GM12878 (cell line): ENCODE measurements around the gene NES. TPM values are rescaled to one million over a fixed set of nuclear protein-coding genes. Genes with fewer than 3 reads are reported as not detected.

ENCODE experiments used
- ATAC-seq: fragments of 200-7000 bp; cut with Tn5 transposase; 3 replicates; pipeline ENCODE4 v1.9.1; 2020; ENCODE audit warnings: mild to moderate bottlenecking, moderate library complexity
- BruUV-seq: library from RNA; stranded (reverse); fragments of 400-500 nt; replicated peaks from 2 replicates; lab custom pipeline; 2021; lab: Mats Ljungman, UMichigan
- CTCF ChIA-PET: fragments of 300-600 bp; sonication (Branson Sonifier 250); formaldehyde crosslinking; extraction: SDS; loops from one replicate; lab custom pipeline; 2021; ENCODE audit warnings: inconsistent platforms; lab: Yijun Ruan, JAX
- POLR2A ChIA-PET: fragments of 350-600 bp; formaldehyde crosslinking; extraction: SDS; loops from one replicate; lab custom pipeline; 2021; ENCODE audit warnings: inconsistent platforms; lab: Charles Lee
- RAD21 ChIA-PET: fragments of 300-600 bp; sonication (Branson Sonifier 250); formaldehyde crosslinking; loops from one replicate; lab custom pipeline; 2023; ENCODE audit warnings: antibody characterized with exemption; ENCODE audit not compliant: unreplicated experiment; lab: Charles Lee
- SMC1A ChIA-PET: fragments of 300-600 bp; sonication (Branson Sonifier 250); formaldehyde crosslinking; loops from one replicate; lab custom pipeline; 2023; ENCODE audit not compliant: unreplicated experiment, uncharacterized antibody; lab: Charles Lee
- DNase-seq: peaks from one replicate; pipeline ENCODE4 v3.0.0-alpha.2; 2011; ENCODE audit warnings: low read depth, low spot score
- FAIRE-seq: peaks from 3 replicates; lab custom pipeline; 2011; peaks lifted over from hg19 to GRCh38; lab: Jason Lieb, UNC
- H2AFZ ChIP-seq: 2 replicates; pipeline ENCODE4 v1.6.0; 2011; ENCODE audit warnings: low read depth, low read length, control low read depth; ENCODE audit not compliant: control insufficient read depth
- H3K27ac ChIP-seq: 2 replicates; pipeline ENCODE4 v1.5.1; 2011; ENCODE audit warnings: control low read depth; ENCODE audit not compliant: control insufficient read depth, insufficient read depth
- H3K27me3 ChIP-seq, 2 experiments: replicated peaks in 1 of 2; 2 replicates each; pipeline versions ENCODE4 v1.6.0 to v1.6.1; 2011; ENCODE audit warnings: low read length in 1 of 2; ENCODE audit not compliant: control insufficient read depth in 2 of 2, insufficient read depth in 2 of 2
- H3K36me3 ChIP-seq, 2 experiments: 2 replicates each; pipeline ENCODE4 v1.5.1; 2011; ENCODE audit warnings: low read length in 1 of 2; ENCODE audit not compliant: control insufficient read depth in 2 of 2, insufficient read depth in 2 of 2
- H3K4me1 ChIP-seq: 2 replicates; pipeline ENCODE4 v1.6.1; 2011; ENCODE audit warnings: mild to moderate bottlenecking, low read length, moderate library complexity, mixed read lengths; ENCODE audit not compliant: control insufficient read depth, insufficient read depth
- H3K4me2 ChIP-seq: 2 replicates; pipeline ENCODE4 v1.6.0; 2011; ENCODE audit warnings: control low read depth; ENCODE audit not compliant: control insufficient read depth, insufficient read depth
- H3K4me3 ChIP-seq: fragments of 200-600 bp; sonication (generic); 2 replicates; pipeline ENCODE4 v1.5.1; 2016
- H3K79me2 ChIP-seq: 2 replicates; pipeline ENCODE4 v1.6.0; 2011; ENCODE audit warnings: low read length; ENCODE audit not compliant: control insufficient read depth, insufficient read depth
- H3K9ac ChIP-seq: 2 replicates; pipeline ENCODE4 v1.8.0; 2011; ENCODE audit warnings: low read length, control low read depth, mixed read lengths; ENCODE audit not compliant: control insufficient read depth, insufficient read depth
- H3K9me3 ChIP-seq: replicated peaks from 3 replicates; pipeline ENCODE4 v1.5.1; 2011; ENCODE audit warnings: mild to moderate bottlenecking, low read length; ENCODE audit not compliant: control insufficient read depth, insufficient read depth
- H4K20me1 ChIP-seq: 2 replicates; pipeline ENCODE4 v1.6.0; 2011; ENCODE audit not compliant: control insufficient read depth, insufficient read depth
- ATF7 ChIP-seq: fragments of 450-650 bp; IDR thresholded peaks from 2 replicates; pipeline ENCODE4 v1.6.1; 2016; ENCODE audit warnings: low read depth, mild to moderate bottlenecking
- BMI1 ChIP-seq: fragments of 450-650 bp; IDR thresholded peaks from 2 replicates; pipeline ENCODE4 v1.6.1; 2016; ENCODE audit warnings: mild to moderate bottlenecking, moderate library complexity, borderline replicate concordance
- EP300 ChIP-seq, 2 experiments: fragments of 150-350 bp in 1 of 2; IDR thresholded peaks; 2 replicates each; pipeline ENCODE4 v1.6.1; 2011 to 2012; ENCODE audit warnings: low read depth in 2 of 2, low read length in 2 of 2, borderline replicate concordance in 1 of 2, improper control_type of control experiment in 1 of 2, inconsistent platforms in 1 of 2; ENCODE audit not compliant: control insufficient read depth in 1 of 2
- HCFC1 ChIP-seq: fragments of 150-350 bp; IDR thresholded peaks from 2 replicates; pipeline ENCODE4 v1.6.1; 2014; ENCODE audit warnings: low read length
- IRF4 ChIP-seq: IDR thresholded peaks from 2 replicates; pipeline ENCODE4 v1.6.1; 2011; ENCODE audit warnings: low read depth, low read length
- MLLT1 ChIP-seq: fragments of 450-650 bp; IDR thresholded peaks from 2 replicates; pipeline ENCODE4 v1.6.1; 2016; ENCODE audit warnings: mild to moderate bottlenecking
- NFXL1 ChIP-seq: fragments of 450-650 bp; IDR thresholded peaks from 2 replicates; pipeline ENCODE4 v1.6.1; 2017; ENCODE audit warnings: antibody characterized with exemption, mild to moderate bottlenecking, borderline replicate concordance
- NFYA ChIP-seq: IDR thresholded peaks from 2 replicates; pipeline ENCODE4 v1.6.1; 2011; ENCODE audit warnings: low read depth, mild to moderate bottlenecking, low read length, improper control_type of control experiment, borderline replicate concordance
- NR2C1 ChIP-seq: fragments of 450-650 bp; IDR thresholded peaks from 2 replicates; pipeline ENCODE4 v1.6.1; 2017; ENCODE audit warnings: antibody characterized with exemption, mild to moderate bottlenecking, moderate library complexity
- RFX5 ChIP-seq: IDR thresholded peaks from 2 replicates; pipeline ENCODE4 v1.6.1; 2011; ENCODE audit warnings: low read depth, low read length, improper control_type of control experiment
- SMAD1 ChIP-seq: fragments of 450-650 bp; IDR thresholded peaks from 2 replicates; pipeline ENCODE4 v1.6.1; 2018; ENCODE audit warnings: mild to moderate bottlenecking, low read depth; ENCODE audit not compliant: partially characterized antibody
- SUPT20H ChIP-seq: IDR thresholded peaks from 2 replicates; pipeline ENCODE4 v1.6.1; 2011; ENCODE audit warnings: low read depth, mild to moderate bottlenecking, low read length, moderate library complexity, borderline replicate concordance; ENCODE audit not compliant: control insufficient read depth
- TARDBP ChIP-seq: IDR thresholded peaks from 2 replicates; pipeline ENCODE4 v1.6.1; 2016; ENCODE audit warnings: borderline replicate concordance
- TCF7 ChIP-seq: IDR thresholded peaks from 2 replicates; pipeline ENCODE4 v1.6.1; 2014; ENCODE audit warnings: antibody characterized with exemption, borderline replicate concordance
- ZNF207 ChIP-seq: fragments of 450-650 bp; IDR thresholded peaks from 2 replicates; pipeline ENCODE4 v1.6.1; 2014; ENCODE audit warnings: antibody characterized with exemption, mild to moderate bottlenecking, borderline replicate concordance
- ZNF24 ChIP-seq: fragments of 450-650 bp; IDR thresholded peaks from 2 replicates; pipeline ENCODE4 v1.6.1; 2017; ENCODE audit warnings: antibody characterized with exemption, mild to moderate bottlenecking
- ZNF384 ChIP-seq: IDR thresholded peaks from 2 replicates; pipeline ENCODE4 v1.6.1; 2012; ENCODE audit warnings: low read depth, mild to moderate bottlenecking, low read length, improper control_type of control experiment, borderline replicate concordance
- ZNF622 ChIP-seq: fragments of 450-650 bp; IDR thresholded peaks from 2 replicates; pipeline ENCODE4 v1.6.1; 2017; ENCODE audit warnings: mild to moderate bottlenecking, inconsistent platforms
- WGBS: methylation state at CpG from one replicate; pipeline ENCODE4 v1.1.6; 2016; ENCODE audit warnings: low lambda C conversion rate; ENCODE audit not compliant: insufficient replicate concordance, insufficient coverage; ENCODE audit errors: missing lambda C conversion rate; 5-methylcytosine and 5-hydroxymethylcytosine counted together
- in situ Hi-C: fragments of 300-500 bp; cut with MboI; formaldehyde crosslinking; loops from 9 replicates; pipeline ENCODE4 v1.14.3; 2018; ENCODE audit warnings: mixed read lengths
- intact Hi-C: fragments of 100-400 bp; cut with micrococcal nuclease; formaldehyde crosslinking; loops from one replicate; pipeline ENCODE4 v1.14.2; 2022; ENCODE audit not compliant: unreplicated experiment
- polyA plus RNA-seq, 11 experiments: library from polyadenylated mRNA; depleted of rRNA in 4 of 11; unstranded in 6 of 11; stranded (reverse) in 5 of 11; fragments of >200 nt; fragmentation: Nextera tagmentation in 4 of 11; fragmentation: Illumina TruSeq in 1 of 11; extraction: Ambion mirVana in 4 of 11; extraction: Trizol in 1 of 11; gene quantifications; 1 replicate in 1 of 11; 2 replicates in 10 of 11; pipeline versions ENCODE4 v1.2.1 to v1.2.3, GENCODE V29; 2011 to 2016; ENCODE audit warnings: inconsistent platforms in 2 of 11, missing spikeins in 2 of 11, low read depth in 1 of 11
- total RNA-seq, 4 experiments: library from RNA; depleted of rRNA in 3 of 4; stranded (reverse); fragments of >200 nt in 3 of 4; fragmentation: Illumina TruSeq in 1 of 4; extraction: Trizol in 1 of 4; gene quantifications; 2 replicates each; pipeline versions ENCODE4 v1.2.1 to v1.2.3, GENCODE V29; 2013 to 2021

Gene NES
- total and polyA plus RNA-seq, 10 of the 15 experiments (the other 5 are each of a cell fraction or from before 2014, with no cell fraction given) = under 0.01 to 0.15 (median 0.02) TPM; not detected in 4

- TF ChIP-seq BMI1 (no peak), SUPT20H (no peak), ZNF207 (no peak), TARDBP (no peak), NFXL1 (no peak), SMAD1 (no peak), ATF7 (no peak), IRF4 (no peak), RFX5 (no peak), NR2C1 (no peak), ZNF622 (no peak), ZNF384 (no peak), MLLT1 (no peak), ZNF24 (no peak), EP300 (IDR thresholded peaks at IDR 0.05; ENCODE audit: borderline replicate concordance in 1 of 2, control insufficient read depth in 1 of 2, low read depth in 2 of 2, low read length in 2 of 2) (no peak), NFYA (no peak), TCF7 (no peak), HCFC1 (no peak)
- POLR2A ChIA-PET = interaction anchor here (0.6 to 1.4 kb wide), 3 partner anchors 11 to 22 kb away, joined by 3 to 4 read pairs (median 3); no protein-coding TSS in a partner anchor
- Histone ChIP-seq H3K36me3 (no peaks in the 10 kb centered on the region), H3K27me3 (peaks cover 0 to 2% of the 10 kb centered on the region in 2 experiments; a peak in 3 of 4 replicates), H3K79me2 (no peaks in the 10 kb centered on the region), H3K9me3 (no peaks in the 10 kb centered on the region), H4K20me1 (no peaks in the 10 kb centered on the region), H3K4me1 (peaks cover 8% of the 10 kb centered on the region), H3K4me3 (no peak overlapping the region), H3K9ac (no peak overlapping the region), H3K4me2 (no peak overlapping the region), H2AFZ (no peak overlapping the region), H3K27ac (no peak overlapping the region)
- RAD21 ChIA-PET = interaction anchor here (0.8 to 1.0 kb wide), 2 partner anchors 17 to 81 kb away, joined by 3 read pairs; no protein-coding TSS in a partner anchor
- in situ Hi-C loops = no loop called here
- BruUV-seq = no TSS peak
- CTCF ChIA-PET = interaction anchor here (0.8 to 4.2 kb wide), 9 partner anchors 11 to 258 kb away, joined by 3 to 26 read pairs (median 3); no protein-coding TSS in a partner anchor
- WGBS = 63% methylated on average over 3 of the region's 3 CpGs
- SMC1A ChIA-PET = interaction anchor here (0.6 to 2.5 kb wide), 5 partner anchors 8 to 197 kb away, joined by 3 to 8 read pairs (median 3); no protein-coding TSS in a partner anchor
- ATAC-seq (no peak), FAIRE-seq (no peak), DNase-seq (no peak)
- intact Hi-C loops = no loop called here
These were observed 33.1 kb downstream of the NES start for GRCh38 chr1:156644146-156644545.
